A172 (cell line): ENCODE results near the gene BHLHE23. TPM values are rescaled to one million over a fixed set of nuclear protein-coding genes. Genes with fewer than 3 reads are reported as not detected.
"Not testable (repeated sequence)": the region's sequence is repeated elsewhere in the genome, so short reads cannot be mapped to it uniquely, and the experiment has no call there.

Experiments
- DNase-seq: peaks from one replicate; pipeline ENCODE4 v3.0.0-alpha.2; 2015; ENCODE audit warnings: low spot score
- total RNA-seq: library from RNA; depleted of rRNA; stranded (reverse); fragments of >200 nt; shearing (Covaris generic); gene quantifications from 2 replicates; pipeline ENCODE4 v1.2.3, GENCODE V29; 2014

Gene BHLHE23
- total RNA-seq, 1 experiment from 2014 or later, result not detected

DNA sequence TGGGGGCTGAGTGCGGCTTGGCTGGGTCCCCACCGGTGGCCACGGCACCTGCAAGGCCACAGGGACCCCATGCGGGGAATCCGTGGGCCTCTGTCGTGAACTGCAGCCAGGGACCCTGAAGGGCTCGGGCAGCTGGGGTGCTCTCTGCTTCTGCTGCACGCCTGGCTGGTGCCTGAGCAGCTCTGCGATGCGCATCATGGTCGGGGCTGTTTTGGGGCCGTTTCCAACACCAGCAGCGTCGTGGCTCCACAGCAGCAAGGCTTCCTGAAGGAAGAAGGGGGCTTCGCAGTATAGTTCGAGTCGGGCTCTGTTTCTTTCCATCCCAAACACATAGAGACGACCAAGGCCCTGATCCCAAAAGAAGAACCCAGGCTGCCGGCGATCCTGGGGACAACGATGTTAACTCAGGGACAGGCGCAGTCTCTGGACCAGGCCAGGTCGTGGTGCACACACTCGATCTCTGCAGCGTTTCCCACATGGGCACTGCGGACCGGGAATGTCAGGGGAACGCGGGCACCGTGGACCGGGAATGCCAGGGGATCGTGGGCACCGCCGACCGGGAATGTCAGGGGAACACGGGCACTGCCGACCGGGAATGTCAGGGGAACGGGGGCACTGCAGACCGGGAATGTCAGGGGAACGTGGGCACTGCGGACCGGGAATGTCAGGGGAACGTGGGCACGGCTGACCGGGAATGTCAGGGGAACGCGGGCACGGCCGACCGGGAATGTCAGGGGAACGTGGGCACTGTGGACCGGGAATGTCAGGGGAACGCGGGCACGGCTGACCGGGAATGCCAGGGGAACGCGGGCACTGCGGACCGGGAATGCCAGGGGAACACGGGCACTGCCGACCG, 36.8 kb upstream of the BHLHE23 start:
- DNase-seq, result no peak

DNA sequence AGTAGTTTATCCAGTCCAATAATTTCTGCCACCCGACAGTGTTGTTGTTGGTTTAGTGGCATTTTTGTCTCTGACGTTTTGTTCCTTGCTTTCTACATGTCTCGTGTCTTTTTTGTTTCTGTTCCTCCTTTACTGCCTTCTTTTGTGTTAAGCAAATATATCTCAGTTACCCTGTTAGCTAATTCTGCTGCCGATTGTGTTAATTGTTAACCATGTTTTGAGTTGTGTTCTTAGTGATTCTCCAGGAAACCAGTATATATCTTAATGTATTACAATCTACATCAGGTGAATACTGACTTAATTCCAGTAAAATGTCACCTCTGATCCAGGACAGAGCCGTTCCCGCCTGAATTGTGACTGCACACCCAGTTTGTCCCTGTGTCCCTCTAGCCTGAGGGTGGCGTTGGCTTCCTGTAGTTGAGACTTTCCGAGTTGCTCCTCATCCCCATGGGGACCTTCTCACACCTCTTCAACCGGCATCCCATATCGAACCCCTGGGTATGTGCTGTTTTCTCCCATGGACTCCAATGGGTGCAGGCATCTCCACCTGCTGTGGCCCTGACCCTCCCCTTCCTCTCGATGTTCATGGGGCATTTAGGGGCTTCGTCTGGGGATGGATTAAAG, 35.8 kb upstream of the BHLHE23 start:
- no peak for DNase-seq

DNA sequence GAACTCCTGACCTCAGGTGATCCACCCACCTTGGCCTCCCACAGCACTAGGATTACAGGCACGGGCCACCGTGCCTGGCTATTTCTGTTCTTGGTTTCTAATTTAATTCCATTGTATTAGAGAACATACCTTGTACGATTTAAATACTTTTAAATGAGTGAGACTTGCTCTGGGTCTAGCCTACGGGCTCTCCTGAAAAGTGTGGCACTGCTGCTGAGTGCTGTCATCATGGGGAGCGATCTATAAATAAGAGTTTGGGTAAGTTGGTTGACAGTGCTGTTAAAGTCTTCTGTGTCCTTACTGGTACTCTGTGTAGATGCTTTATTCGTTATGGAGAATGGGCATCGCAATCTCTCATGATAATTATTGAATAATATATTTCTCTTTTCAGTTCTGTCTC, 35.0 kb upstream of the BHLHE23 start:
- no peak for DNase-seq

DNA sequence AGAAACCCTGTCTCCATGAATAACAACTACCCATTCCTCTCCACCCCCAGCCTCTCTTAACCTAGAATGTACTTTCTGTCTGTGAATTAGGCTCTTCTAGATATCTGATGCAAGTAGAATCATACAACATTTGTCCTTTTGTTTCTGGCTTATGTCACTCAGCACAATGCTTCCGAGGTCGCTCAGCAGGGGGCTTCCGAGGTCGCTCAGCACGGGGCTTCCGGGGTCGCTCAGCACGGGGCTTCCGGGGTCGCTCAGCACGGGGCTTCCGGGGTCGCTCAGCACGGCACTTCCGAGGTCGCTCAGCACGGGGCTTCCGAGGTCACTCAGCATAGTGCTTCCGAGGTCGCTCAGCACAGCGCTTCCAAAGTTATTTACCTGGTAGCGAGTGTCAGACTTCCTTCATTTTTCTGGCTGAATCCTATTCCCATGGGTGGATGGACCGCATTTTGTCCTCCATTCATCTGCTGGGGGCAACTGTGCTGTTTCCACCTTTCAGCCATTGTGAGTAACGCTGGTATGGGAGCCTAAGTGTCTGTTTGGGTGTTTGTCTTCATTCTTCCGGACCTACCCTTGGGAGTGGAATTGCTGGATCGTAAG, 31.0 kb upstream of the BHLHE23 start:
- no peak for DNase-seq

DNA sequence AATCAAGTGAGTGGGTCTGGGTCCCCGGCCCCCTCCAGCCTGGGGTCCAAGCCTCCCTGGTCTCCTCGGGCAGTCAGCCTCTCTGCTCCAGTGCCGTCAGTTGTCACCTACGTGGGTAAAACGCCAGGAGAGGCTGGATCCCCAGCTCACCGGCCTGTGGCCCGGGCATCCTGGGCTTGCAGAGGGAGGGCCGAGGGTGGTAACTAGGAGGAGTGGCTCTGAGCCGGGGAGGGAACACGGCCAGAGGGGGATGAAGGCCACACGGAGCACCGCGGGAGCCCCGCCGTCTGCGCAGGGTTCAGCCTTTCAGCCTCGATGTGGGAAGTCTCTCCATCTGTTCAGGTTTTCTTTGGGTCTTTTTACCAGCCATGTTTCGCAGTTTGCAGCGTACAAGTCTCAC, 29.5 kb upstream of the BHLHE23 start:
- DNase-seq, result no peak

DNA sequence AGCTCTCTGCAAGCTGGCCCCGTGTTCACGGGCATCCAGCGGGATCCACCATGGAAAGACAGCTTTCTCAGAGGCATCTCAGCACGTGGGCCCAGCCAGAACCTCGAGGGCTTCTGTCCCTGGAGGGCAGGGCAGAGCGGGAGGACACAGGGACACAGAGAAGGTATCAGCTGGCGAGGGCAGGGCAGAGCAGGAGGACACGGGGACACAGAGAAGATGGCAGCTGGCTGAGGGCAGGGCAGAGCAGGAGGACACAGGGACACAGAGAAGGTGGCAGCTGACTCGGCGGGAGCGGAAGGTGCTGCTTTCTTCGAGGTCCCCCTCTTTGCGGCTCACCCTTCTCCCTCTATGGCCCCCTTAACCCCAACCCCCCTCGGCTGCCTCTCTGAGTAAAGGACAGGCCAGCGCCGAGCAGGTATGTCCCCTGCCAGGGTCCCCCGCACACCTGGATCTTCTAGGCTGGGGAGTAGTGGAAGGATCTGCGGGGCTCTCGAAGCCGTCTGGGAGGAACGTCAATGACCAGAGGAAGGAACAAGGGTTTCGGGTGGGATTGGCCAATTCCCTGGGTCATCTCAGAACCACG, 28.9 kb upstream of the BHLHE23 start:
- DNase-seq, result no peak

DNA sequence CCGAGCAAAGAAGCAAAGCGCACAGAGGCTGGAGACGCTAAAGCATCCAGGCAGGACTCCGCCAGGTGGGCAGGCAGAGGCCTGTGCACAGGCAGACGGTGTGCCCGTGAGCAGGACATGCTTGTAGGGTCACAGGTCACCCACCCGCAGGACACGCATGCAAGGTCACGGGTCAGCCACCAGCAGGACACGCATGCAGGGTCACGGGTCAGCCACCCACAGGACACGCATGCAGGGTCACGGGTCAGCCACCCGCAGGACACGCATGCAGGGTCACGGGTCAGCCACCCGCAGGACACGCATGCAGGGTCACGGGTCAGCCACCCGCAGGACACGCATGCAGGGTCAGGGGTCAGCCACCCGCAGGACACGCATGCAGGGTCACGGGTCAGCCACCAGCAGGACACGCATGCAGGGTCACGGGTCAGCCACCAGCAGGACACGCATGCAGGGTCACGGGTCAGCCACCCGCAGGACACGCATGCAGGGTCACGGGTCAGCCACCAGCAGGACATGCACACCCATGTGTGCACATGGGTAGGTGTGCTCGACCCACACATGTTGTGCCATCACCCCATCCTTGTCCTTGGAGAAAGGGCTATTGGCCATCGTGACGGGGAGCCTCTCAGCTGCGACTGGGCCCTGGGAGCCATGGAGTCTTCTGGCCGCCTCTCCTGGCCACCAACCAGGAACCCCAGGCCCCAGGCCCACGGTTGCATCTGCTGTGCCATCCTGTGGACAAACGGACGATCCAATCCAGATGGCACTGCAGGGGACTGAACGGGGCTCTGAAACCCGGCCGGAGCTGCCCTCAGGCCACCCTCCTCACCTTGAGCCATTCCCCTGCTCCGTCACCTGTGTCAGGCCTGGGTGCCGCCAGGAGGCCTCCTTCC, 28.2 kb upstream of the BHLHE23 start:
- DNase-seq, result not testable (repeated sequence)

DNA sequence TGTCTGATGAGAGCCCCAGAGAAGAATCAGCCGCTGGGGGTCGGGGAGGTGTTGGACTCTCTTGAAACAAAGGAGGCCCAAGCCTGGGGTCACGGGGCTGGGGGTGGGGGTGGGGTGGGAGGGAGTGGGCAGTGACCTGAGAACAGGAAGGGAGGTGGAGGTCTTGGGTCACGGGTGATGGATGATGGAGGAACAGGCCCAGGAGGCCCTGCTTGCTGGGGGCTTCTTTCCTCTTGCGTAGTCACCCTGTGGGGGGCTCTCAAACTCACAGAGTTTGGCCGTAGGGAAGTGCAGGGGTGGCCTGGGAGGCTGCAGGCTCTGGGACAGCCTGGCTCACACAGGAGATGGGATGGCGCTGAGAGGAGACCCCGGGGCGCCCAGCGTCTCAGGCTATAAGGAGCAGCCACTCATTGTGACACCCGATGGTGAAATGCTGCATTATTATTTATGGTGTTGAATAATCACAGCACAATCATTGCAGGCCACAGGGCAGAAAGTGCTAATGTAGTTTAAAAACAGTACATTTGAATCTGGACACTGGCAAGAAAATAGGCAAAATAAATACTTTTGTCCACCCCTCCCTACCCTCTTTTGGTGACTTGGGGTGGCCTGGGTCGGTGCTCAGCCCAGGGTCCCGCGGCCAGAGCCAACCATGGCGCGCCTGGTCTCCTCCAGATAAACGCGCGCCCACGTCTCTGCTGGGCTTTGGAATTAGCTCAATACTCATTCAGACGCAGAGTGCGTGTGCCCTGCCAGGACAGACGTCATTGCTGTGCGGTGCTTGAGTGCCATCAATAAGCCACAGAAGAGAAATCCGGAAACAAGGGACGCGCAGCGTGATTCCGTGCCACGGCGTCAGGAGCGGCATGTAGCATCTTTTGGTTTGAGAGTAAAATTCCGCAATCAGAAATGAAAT, 27.3 kb upstream of the BHLHE23 start:
- no peak for DNase-seq

DNA sequence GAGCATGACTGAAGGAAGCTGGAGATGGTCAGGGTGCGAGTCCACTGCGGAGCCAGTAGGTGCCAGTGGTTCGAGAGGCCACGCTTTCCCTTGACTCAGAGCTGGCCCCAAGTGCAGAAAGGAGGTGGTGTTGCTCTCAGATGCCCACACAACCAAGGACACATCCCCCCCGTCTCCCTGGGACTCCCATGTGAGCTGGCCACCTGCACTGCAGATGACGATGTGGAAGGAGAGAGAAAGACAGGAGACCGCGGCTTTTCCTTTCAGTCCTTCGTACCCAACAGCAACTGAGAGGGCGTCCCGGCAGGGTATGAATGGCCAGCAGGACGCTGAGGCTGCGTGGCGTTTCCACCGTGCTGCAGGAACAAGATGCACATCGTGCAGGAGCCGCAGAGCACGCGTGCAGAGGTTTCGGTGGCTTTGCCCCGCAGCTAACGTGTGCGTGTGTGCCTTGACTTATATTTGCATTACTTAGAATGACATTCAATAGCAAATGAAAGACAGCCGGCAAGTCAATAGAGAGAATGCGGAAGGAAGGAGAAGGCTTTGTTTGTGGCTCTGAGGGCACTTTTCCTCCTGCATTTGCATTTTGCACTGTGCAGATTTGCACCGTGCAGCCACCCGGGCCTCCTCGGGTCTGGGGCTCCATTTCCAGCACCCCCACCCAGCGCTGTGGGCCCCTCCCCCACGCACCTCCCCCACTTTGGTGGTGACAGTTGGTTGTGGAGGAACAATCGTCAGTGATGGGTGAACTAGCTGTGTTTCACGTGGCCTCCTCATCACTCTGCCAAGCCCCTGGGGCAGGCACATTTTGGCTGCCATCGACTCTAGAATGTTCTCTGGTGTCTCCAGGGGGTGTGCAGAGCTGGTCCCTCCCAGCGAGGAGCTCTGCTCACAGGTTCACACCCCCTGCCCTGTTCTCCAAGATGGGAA, 26.4 kb upstream of the BHLHE23 start:
- no peak for DNase-seq

DNA sequence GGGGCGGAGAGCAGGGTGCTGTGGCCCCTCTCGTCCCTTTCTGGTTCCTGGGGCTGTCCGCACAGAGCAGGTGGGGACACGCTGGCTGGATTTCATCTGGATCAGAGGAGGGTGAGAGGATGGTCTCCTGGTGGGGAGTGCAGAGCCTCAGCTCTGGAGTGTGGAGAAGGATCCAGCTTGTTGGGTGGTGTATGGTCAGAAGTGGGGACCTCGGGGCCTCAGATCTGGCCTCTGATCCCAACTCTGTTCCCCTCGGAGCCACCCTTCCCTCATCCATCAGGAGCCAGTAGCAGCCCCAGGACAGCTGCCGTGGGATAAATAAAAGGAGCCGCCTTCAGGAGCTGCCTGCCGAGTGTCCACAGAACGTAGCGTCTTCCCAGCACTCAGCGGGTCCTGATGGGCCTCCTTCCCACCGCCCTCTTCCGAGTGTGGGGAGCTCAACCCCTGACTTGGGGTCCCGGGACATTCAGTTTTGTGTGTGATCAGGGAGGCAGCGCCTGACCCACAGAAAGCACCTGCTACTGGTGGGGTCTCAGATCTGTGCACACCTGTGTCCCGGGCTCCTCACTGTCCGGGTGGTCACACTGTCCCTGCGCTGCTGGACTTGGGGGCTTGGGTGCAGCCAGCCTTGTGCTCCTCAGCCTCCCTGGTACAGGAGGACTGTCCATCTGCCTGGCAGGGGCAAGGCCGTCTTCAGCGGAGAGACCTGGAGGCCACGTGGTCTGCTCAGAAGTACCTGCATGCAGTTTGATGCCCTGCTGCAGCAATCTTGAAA, 25.4 kb upstream of the BHLHE23 start:
- DNase-seq, result no peak

DNA sequence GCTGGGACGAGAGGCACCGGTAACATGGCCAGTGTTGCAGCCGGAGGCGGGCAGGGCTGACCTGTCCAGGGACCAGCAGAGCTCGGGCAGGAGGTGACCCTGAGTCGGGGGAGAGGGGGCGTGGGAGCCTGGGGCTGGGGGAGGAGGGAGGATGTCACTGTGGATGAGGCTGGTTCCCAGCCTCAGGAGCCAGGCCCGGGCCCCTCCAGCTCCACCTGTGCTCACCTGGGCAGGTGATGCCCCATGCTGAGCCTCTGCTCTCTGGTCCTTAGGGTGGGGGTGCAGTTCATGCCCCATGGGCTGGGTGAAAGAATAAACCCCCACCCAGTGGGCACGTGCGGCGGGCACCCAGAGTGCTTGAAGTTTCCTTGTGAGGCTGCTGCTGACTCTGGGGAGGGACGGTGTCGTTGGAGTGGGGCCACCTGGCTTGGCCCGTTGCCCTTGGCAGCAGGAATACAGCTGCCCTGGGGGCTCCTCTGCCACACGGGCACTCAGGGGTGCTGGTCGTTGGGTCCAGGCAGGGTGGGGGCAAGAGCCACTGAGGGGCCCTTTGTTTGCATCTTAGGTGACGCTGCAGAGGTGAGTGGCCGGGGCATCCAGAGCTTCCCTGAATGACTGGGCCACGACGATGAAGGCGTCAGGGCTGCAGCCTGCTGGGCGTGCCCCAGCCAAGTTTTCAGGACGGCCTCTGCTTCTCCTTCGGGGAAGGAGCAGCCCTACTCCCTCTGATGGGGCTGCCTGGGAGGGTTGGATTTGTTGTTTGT, 24.7 kb upstream of the BHLHE23 start:
- no peak for DNase-seq

DNA sequence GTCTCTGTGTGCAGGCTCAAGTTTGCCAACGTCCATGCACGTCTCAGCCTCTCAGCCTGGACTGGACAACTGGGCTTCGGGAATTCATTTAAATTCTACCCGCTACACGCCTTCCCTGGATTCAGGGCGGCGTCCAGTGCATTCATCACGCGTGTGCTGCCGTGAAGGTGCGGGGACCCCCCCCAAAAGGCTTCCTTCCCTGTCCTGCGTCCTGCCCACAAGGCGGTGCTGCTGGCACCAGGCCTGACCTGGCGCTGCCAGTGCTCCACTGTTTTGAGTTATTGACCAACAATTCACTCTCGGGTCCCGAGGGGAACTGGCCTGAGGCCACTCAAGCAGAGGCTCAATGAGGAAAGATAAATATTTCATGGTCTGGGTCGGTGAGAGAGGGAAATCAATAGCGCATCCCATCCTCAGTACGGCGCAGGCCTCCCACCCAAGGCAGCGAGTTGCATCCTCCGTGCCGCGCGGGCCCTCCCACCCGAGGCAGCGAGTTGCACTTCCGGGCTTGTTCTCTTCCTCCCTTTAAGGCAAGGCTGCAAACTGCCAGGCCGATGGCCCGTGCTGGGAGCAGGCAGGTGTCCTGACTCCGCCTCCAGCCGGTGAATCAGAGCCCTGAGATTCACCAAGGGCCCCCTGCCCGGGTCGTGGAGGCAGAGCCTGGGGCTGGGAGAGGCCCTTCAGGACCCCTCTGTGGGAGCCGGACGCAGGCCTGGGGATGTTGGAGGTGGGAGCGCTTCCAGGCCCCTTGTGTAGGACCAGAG, 22.8 kb upstream of the BHLHE23 start:
- DNase-seq, result peak; percentile 34

DNA sequence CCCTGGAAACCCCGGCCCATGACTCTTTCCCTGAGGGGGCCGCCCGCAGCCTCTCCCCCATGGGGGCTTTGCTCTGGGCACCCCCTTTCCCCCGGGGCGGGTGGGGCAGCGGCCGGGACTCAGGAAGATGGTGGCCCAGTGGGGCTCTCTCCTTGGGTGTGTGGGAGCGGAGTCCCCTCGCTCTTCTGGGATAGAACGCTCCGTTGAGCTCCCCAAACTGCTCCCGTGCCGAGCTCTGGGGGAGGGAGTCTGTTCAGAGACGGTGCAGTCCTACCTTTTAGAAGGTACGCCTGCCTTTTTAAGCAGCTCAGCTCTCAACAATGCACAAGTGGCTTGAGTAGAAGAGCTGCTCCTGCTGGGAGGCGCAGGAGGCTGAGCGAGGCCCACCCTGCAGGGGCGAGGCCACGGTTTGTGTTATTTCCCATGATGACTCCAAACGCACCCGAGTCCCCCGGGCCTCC, 21.7 kb upstream of the BHLHE23 start:
- DNase-seq, result no peak

DNA sequence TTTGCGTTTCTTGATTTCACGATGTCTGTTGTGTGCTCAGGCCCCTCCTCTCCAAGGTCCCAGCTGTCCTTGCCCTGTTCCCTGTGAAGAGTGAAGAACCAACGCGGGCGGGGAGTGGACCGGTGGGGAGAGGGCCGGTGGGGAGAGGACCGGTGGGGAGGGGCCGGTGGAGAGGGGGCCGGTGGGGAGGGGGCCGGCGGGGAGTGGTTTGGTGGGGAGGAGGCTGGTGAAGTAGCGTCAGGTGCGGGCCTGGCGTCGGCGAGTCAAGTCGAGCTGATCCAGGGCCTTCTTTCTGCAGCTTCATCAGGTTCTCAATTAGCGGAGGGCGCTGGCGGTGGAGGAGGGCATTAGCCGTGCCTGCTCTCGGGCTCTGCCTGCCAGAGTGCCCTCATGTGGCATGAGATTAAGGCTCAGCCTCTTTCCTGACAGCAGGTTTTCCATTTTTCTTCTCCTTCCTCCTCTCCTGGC, 21.2 kb upstream of the BHLHE23 start:
- DNase-seq, result peak; percentile 17

DNA sequence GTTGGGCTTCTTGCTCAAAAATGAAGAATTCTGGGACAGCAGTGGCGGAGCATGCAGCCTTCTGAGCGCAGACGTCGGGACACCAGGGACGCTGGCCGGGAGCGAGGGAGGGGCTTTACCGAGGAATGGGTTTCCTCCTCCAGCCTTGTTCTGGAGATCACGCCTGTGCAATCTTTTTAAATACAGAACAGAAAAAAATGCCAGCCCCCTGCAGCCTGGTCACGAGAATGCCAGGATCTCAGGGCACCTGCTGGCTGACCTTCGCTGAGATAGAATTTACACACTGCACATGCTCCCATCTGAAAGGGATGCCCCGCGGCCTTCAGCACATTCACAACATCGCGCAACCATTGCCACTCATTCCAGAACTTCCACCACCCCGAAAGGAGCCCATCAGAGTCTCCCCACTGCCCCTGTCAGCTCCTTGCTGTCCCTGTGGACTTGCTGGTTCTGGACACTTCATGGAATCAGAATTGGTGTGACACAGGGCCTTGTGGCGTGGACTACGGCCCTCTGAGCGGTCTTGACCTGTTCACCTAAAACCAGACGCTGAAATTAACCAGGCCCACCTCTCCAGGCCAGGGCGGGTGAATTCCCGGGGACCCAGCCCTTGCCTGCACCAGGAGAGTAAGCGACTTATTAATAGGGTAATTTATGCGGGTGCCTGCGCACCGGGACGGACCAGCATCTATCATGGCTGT, 20.6 kb upstream of the BHLHE23 start:
- no peak for DNase-seq

DNA sequence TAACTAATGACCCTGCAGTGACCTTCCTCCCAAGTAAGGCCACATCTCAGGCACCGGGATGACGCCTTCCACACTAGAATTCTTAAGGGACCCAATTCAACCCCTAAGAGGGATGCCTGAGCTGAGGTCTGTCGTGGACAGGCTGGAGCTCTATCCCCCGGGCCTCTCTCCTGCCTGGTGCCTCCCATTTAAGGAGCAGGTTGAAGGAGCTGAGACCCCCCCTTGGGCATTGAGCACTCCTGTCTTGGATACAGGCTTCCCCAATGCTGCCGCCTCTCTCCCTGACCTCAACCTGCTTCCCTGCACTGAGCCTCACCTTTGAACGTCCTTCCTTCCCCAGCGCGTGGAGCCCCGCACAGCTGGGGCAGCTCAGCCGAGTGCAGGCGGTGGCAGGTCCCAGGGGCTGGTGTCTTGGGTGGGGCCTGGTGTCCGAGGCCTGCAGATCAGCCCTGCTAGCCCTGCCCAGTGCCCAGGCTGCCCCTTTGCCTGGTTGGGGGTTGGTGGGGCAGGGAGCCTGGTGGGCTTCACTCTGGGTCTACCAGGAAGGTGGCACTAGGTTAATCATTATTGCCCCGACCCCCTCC, 19.9 kb upstream of the BHLHE23 start:
- DNase-seq, result no peak
